ENCODE results near the gene HTR3B. TPM values are rescaled to one million over a fixed set of nuclear protein-coding genes. Genes with fewer than 3 reads are reported as not detected.
A peak's percentile ranks its signal among the peaks of the same experiment; 100 is the strongest.
"Not testable (repeated sequence)": the region's sequence is repeated elsewhere in the genome, so short reads cannot be mapped to it uniquely, and the experiment has no call there.

HTR3B gene
- total RNA-seq, 1 donor from 2014 or later: not detected

DNA sequence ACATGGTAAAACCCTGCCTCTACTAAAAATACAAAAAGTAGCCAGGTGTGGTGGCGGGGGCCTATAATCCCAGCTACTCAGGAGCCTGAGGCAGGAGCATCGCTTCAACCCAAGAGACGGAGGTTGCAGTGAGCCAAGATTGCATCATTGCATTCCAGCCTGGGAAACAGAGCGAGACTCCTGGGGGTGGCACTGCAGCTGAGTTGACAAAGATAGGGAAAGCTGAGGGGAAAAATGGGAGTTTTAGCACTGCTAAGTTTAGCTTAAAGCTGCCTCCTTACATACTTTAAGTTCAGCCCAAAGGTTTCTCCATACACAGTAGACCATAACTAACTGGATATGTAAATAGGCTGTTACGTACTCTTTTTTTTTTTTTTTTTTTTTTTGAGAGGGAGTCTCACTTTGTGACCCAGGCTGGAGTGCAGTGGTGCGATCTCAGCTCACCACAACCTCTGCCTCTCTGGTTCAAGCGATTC is 20.2 kb upstream of the HTR3B start:
- peak; percentile 44 for DNase-seq (ENCODE audit: low spot score)

DNA sequence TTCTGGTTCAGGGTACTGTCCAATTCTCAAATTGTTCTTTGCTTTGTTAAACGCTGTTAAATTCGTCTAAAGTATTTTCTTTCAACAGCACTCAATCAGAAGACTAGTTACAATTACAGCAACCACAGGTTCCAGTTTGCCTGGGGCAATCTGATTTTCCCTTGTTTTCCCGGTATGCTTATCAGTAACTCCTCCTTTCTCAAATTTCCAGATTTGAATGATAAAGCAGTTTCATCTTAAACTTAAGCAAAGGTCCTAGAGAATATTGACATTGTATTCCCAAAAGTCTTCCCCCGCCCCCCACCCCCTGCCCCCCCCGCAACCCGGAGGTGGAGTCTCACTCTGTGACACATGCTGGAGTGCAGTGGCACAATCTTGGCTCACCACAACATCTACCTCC is 18.7 kb upstream of the HTR3B start:
- DNase-seq (ENCODE audit: low spot score): no peak

DNA sequence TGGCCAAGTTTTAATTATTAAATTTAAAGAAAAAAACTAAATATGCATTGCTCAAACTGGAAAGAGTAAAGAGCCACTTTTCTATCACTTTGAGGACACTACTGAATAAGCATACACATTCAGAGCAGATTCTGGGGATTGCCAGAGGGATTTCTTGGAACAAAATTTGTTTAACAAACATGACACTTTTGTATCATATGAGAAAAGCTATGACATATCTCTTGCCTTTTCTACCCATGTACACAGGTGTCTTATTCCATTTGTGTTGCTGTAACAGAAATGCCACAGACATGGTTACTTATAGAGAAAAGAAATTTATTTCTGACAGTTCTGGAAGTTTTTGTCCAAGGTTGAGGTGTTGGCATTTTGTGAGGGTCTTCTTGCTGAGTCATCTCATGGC is 15.7 kb upstream of the HTR3B start:
- DNase-seq (ENCODE audit: low spot score): no peak

DNA sequence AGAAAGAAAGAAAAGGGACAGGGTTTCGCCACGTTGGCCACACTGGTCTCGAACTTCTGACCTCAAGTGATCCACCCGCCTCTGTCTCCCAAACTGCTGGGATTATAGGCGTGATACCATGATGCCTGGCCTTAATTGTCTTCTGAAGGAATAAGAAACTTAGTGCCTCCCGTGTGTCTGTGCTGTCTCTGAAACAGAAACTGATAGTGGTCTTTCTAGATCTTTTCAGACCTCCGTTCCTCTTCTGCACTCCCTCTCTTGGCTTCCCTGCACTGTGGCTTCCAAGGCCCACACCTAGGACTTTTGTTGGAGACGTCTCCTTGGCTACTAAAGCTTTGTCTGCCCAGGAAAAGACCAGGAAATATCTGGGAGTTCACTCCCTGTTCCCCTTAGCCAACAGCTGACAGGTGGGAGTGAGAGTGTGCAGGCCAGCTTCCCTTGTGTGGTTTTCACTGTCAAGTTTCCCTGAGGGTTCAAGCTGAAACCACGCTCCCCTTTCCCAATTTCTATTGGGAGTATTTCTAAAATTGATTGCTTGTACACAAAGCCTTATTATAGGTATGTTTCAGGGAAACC is 10.1 kb upstream of the HTR3B start:
- DNase-seq (ENCODE audit: low spot score): no peak

DNA sequence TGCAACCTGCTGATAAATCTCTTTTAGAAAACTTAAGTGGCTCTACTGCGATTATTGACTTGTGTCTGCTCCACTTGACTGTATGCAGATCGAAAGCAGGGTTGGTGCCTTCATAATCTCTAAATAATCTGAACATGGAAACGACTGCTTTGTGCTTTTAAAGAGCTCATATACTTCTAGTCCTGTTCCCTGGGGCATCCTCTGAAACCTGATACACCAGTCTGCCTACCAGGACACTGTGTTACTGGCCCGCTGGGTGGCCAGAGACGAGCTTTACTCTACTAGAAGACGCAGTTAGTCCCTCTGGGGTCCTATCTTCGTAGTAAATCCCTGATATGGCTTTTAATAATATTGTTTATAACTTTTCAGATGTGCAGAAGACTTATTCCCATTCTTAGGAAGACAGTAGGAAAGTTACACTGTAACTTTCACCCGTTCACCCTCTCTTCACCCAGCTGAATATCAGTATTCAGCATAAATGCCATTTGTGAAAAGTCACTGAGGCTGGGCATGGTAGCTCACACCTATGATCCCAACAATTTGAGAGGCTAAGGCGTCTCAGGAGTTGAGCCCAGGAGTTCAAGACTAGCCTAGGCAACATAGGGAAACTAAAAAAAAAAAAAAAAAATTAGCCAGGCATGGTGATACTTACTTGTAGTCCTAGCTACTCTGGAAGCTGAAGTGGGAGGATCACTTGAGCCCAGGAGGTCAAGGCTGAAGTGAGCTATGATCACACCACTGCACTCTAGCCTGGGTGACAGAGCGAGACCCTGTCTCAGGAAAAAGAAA is 9.0 kb upstream of the HTR3B start:
- no peak for DNase-seq (ENCODE audit: low spot score)

GRCh38 chr11:113896156-113896879 is 8.3 kb upstream of the HTR3B start:
- DNase-seq (ENCODE audit: low spot score): peak; percentile 25

DNA sequence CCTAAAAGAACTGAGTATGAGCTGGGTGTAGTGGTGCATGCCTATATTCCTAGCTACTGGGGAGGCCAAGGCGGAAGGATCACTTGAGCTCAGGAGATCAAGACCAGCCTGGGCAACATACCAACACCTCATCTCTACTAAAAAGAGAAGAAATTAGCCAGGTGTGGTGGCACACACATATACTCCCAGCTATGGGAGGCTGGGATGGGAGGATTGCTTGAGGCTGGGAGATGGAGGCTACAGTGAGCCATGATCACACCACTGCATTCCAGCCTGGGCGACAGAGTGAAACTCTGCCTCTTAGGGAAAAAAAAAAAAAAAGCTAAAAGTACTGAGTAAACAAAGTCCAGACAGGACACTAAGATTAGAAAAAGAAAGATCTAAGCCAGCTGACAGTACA is 3.5 kb upstream of the HTR3B start:
- no peak for DNase-seq (ENCODE audit: low spot score)

DNA sequence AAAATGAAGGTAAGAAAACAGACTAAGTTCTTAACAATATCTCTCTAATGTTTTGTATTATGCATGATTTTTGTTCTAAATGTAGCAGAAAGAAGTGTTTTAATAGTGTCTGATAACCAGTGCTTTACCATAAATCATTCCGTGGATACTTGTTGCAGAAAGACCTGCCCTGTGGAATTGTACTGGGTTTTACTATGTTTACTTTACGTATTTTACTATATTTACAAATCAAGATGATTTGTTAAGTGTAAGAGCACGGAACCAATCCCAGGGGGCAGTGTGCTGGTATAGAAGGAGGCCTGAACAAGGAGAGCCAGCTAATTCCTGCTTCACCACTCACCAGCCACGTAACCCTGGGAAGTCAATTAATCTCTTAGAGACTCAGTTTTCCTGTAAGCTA is 1.4 kb downstream of the HTR3B start:
- DNase-seq (ENCODE audit: low spot score): no peak

- DNase-seq (ENCODE audit: low spot score): no peak
Measured at GRCh38 chr11:113906516-113906915, 1.9 kb downstream of the HTR3B start.

DNA sequence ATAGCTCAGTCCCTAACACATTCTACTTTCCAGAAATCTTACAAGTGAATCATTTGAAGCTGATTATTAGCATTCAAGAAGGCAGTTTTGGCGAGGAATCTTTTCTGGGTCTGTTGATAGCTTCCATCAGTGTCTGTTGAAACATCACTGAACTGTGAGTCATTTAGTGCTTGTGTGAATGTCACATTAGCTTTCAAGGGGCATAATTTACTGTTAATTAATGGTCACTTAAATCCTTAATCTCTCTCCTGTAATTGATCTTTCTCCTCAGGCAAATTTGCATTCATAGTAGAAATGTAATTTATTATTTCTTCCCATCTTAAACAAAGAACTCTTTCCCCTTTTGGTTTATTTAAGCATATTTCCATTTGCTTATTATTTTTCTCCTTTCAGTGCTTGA is 2.6 kb downstream of the HTR3B start:
- DNase-seq (ENCODE audit: low spot score): no peak

- DNase-seq (ENCODE audit: low spot score): no peak
Measured at GRCh38 chr11:113907681-113908080, 3.1 kb downstream of the HTR3B start.

DNA sequence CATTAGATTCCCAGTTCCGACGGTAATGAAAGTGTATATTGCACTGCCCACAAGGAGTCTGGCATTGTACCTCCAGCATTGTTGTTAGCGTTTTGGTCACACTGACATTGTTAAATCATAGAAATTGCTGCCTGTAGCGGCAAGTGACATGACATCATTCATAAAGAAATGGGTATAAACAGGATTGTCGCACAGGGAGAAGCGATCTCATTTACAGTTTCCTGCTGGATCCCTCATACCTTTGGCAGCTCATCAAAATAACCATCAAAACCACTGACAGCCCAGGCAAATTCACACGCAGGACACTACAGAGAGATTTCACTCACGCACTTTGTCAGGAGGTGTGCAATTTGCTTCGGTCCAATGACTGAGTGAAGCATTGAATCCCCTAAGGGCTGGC is 3.5 kb downstream of the HTR3B start:
- DNase-seq (ENCODE audit: low spot score): no peak

GRCh38 chr11:113911491-113911890 is 6.9 kb downstream of the HTR3B start:
- DNase-seq (ENCODE audit: low spot score): not testable (repeated sequence)

GRCh38 chr11:113923572-113923971 is 19.0 kb downstream of the HTR3B start:
- no peak for DNase-seq (ENCODE audit: low spot score)

DNA sequence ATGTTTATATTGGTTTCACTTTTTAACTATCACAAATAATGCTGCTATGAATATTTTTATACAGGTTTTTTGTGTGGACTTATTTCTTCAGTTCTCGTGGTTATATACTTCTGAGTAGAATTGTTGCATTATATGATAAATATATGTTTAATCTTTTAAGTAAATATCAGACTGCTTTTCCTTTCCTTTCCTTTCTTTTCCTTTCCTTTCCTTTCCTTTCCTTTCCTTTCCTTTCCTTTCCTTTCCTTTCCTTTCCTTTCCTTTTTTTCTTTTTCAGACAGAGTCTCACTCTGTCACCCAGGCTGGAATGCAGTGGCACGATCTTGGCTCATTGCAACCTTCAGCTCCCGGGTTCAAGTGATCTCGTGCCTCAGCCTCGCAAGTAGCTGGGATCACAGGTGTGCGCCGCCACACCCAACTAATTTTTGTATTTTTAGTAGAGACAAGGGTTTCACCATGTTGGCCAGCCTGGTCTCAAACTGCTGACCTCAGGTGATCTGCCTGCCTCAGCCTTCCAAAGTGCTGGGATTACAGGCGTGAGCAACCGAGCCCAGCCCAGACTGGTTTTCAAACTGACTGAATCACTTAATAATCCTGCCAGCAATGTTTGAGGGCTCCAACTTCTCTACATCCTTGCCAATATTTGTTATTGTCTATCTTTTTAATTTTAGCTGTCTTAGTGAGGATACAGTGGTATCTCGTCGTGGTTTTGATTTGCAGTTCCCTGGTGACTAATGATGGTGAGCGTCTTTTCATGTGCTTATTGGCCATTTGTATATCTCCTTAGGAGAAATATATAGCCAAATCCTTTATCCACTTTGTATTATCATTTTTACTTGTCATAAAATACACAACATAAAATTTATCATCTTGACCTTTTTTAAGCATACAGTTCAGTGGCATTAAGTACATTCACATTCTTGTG is 21.9 kb downstream of the HTR3B start:
- DNase-seq (ENCODE audit: low spot score): peak; percentile 64

DNA sequence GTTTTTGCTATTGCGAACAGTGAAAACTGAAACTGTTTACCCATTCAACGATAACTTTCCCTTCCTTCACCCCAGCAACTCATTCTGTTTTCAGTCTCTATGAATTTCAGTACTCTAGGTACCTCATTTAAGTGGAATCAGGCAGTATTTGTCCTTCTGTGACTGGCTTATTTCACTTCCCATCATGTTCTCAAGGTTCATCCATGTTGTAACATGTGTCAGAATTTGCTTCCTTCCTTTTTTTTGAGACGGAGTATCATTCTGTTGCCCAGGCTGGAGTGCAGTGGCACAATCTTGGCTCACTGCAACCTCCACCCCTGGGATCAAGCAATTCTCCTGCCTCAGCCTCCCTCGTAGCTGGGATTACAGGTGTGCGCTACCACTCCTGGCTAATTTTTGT is 23.7 kb downstream of the HTR3B start:
- DNase-seq (ENCODE audit: low spot score): no peak

DNA sequence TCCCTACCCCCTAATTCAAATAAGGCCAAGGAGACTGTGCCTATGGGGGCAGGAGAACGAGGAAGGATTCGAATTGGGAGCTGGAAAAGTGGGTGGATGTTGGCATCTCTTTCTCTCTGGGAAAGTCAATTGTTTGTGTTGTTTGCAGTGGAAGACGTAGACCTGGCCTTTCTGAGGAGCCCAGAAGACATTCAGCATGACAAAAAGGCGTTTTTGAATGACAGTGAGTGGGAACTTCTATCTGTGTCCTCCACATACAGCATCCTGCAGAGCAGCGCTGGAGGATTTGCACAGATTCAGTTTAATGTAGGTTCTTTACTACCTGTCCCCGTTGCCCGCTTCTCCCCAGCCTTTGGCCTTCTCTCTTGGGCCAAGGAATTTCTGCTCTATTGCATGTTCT is 28.2 kb downstream of the HTR3B start:
- DNase-seq (ENCODE audit: low spot score): no peak

- not testable (repeated sequence) for DNase-seq (ENCODE audit: low spot score)
Measured at GRCh38 chr11:113934193-113934592, 29.6 kb downstream of the HTR3B start.

DNA sequence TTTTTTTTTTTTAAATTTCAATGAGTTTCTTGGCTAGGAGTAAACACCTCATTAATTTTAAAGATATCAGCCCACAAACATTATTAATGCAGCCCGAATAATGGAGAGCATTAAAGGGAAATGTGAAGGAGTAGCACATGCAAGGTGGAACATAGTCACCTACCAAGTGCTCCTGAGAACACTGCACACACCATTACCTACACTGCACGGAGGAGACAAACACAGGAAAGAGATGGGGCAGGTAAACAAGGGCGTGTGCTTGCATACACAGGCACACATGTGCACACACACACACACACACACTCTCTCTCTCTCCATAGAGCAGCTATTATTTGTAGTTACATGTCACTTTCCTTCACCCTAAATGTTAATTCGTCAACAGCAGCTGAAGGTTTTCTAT is 30.2 kb downstream of the HTR3B start:
- DNase-seq (ENCODE audit: low spot score): no peak

GRCh38 chr11:113935858-113936257 is 31.3 kb downstream of the HTR3B start:
- DNase-seq (ENCODE audit: low spot score): no peak

DNA sequence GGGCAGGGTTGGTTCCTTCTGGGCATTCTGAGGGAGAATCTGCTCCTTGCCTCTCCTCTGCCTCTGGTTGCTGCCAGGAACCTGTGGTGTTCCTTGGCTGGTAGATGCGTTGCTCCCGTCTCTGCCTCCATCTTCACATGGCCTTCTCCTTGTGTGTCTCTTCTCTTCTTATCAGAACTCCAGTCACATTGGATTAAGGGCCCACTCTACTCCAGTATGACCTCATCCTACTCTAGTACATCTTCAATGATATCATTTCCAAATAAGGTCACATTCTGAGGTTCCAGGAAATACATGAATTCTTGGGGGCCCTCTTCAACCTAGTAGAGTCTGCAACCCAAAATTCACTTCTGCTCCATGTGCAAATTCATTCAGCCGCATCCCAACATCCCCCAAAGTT is 33.3 kb downstream of the HTR3B start:
- no peak for DNase-seq (ENCODE audit: low spot score)

GRCh38 chr11:113942256-113942655 is 37.7 kb downstream of the HTR3B start:
- DNase-seq (ENCODE audit: low spot score): no peak

All from umbilical cord (tissue), 2 donors.